Cerebellar nuclear complex (tissue), 1 donor: ENCODE results near the gene RPL35.
"Not testable (repeated sequence)": the region's sequence is repeated elsewhere in the genome, so short reads cannot be mapped to it uniquely, and the experiment has no call there.

ENCODE experiments used
- DNase-seq, 2 experiments: peaks; one replicate each; lab custom pipeline; 2025; lab: John Stamatoyannopoulos, UW

The RPL35 gene

DNA sequence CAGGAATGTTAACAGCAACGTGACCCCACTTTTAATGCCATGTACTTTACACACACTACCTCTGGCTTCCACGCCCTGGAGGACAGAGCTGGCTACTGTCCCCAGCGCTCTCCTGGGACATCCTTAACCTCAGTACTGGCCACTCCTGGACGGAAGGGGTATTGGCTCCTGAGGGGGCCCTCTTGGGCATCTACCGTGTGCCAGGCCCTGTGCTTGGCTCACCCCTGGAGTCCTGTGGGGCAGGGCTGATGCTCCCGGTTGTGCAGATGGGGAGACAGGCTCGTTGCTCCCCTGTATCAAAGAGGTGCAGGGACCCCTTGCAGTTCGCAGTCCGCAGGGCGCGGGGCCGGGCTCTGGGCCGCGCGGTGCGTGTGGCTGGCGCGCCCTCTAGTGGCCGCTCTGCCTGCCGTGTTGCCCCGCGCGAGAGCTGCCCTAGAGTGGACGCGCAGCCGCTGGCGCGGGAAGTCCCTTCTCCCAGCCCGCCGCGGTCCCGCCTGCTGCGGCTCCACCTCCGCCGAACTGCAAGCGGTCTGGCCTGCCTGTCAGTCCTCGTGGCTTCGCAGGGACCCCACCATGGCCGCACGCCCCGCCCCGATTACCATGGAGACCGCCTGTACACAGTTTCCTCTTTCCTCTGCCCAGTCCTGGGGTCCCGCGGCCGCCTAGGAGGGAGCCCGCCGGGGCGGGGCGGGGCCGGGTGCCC, 8.8 kb downstream of the RPL35 start, which contains the start of gene WDR38:
WDR38 (plus strand) TSS at position 632 of the 703 bp plus-strand sequence. CDS start 72 bp downstream, outside the sequence.
- DNase-seq = no peak

DNA sequence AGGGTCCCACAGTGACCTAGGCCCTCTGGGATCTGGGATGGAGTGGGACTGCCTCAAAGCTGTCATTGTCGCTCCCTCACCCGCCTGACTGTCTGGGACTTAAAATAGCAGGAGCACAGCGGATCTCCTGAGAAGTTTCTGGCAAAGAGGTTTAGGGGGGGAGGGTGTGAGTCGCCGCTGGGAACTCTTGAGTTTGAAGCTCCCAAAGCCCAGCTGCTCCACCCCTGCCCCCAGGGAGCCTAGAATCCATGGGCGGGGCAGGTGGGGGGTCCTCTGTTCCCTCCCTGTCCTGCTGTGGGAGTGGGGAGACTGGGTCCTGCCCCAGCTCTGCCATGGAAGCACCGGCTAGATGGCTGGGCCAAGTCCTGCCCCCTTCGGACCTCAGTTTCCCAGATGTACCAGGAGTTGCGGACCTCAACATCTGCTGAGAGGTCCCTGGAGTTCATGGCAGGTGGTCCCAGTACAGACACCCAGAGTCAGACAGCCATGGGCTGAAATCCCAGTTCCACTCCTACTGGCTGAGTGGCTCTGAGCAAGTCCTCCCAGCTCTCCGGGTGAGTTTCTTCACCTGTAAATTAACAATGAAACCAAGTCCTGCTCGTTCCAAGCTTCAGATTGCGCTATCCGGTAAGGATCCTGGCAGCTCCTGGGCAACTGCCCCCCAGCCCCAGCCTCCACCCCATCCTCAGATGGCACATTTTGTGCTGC, 9.5 kb downstream of the RPL35 start:
- no peak for DNase-seq

DNA sequence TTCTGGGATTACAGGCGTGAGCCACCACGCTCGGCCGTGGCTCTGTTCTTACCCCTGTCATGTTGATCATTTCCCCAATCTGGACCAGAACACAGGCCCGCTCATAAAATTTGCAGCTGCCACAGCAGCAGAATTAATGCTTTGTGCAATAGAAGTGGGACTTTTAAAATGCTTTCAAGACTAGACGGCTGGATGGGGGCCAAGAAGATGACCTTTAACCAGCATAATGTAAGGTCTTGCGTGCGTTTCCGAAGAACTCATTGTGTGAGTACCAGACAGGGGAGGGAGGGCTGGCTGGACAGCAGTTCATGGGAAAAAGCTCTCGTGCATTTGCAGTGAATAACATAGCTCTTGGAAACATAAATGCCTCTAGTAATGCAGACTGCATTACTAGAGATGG, 12.0 kb downstream of the RPL35 start:
- no peak for DNase-seq

DNA sequence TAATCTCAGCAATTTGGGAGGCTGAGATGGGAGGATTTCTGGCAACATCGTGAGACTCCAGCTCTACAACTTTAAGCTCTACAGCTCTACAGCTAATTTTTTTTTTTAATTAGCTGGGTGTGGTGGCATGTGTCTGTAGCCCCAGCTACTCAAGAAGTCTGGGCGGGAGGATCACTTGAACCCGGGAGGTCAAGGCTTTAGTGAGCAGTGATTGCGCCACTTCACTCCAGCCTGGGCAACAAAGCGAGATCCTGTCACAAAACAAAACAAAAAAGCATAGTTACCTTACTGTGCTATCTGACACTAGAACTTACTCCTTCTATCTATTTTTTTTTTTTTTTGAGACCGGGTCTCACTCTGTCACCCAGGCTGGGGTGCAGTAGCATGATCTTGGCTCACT, 14.8 kb downstream of the RPL35 start:
- no peak for DNase-seq

DNA sequence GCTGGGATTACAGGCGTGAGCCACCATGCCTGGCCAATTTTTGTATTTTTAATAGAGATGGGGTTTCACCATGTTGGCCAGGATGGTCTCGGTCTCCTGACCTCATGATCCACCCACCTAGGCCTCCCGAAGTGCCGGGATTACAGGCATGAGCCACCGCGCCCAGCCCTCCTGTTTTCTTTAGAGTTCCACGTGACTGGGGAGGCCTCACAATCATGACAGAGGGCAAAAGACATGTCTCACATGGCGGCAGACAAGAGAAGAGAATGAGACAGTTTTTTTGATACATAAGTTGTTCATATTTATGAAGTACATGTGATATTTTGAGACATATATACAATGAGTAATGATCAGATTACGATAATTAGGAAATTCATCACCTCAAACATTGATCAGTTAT, 15.3 kb downstream of the RPL35 start:
- DNase-seq = not testable (repeated sequence)

DNA sequence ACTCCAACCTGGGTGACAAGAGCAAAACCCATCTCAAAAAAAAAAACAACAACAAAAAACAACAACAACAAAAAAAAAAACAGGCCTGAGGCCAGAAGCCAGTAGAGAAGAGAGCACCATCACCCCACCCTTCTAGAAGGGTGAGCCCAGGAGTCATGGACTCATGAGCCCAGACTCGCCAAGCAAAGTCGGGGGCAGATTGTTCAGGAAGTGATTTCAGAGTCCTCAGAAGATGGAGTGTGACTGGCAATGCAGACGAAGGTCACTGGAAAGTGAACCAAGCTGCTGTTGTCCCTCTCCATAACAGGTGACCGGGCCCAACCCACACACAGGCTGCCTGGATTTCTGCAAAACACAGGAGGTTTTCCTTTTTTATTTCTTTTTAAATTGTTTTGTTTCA, 17.5 kb downstream of the RPL35 start:
- DNase-seq = no peak

DNA sequence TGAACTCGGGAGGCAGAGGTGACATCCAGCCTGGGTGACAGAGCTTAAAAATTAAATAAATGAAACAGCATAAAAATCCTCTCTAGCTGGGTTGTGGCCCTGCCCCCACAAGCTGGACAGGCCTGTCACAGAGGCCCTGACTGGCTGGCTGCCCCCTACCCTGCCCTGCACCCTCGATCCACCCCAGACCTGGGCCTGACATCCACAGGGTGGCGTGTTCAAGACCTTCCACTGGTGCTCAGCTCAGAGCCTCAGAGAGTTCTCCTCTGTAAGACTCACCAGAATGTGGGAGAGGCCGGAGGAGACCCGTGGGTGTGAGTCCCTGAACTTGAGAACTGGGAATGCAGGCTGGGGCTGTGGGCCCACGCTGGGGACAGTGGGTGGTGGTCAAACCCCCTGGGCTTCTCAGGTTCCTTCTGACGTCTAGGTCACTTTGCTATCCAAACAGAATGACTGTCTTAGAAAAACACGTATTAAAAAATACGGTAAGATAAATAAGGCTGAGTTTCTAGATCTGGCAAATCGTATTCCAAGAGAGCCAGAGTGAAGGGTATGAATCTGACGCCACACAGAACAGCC, 18.2 kb downstream of the RPL35 start:
- DNase-seq = no peak

DNA sequence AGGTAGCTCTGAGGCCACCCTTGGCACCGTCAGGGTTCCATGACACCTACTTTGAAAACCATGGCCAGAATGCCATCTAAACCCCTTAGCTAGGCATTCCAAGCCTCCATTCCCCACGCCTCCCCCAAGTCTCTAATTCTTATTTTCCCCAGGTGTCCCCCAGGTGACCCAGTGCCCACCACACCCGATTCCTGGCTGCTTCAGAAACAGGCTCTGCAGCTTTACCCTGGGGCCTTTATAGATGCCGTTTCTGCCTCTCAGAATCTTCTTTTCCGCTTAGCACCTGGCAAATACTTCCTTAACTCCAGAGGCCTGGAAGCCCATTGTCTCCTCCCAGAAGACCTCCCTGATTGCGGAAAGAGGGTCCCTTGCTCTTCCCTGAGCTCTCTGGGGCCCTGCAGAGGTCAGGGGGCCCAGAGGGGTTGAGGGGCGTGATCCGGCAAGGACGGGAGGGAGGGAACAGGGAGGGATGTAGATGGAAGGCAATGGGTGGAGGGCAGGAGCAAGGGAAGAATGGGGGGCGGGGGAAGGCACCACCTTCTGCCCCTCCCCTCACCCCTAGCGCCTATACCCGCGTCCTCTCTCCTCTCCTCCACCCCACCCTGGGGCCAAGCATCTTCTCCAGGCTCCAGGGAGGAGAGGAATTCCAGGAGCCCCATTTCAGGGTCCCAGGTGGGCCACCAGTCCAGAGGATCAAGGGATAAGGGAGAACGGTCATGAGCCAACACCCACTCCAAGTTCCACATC, 20.5 kb downstream of the RPL35 start:
- DNase-seq = no peak

DNA sequence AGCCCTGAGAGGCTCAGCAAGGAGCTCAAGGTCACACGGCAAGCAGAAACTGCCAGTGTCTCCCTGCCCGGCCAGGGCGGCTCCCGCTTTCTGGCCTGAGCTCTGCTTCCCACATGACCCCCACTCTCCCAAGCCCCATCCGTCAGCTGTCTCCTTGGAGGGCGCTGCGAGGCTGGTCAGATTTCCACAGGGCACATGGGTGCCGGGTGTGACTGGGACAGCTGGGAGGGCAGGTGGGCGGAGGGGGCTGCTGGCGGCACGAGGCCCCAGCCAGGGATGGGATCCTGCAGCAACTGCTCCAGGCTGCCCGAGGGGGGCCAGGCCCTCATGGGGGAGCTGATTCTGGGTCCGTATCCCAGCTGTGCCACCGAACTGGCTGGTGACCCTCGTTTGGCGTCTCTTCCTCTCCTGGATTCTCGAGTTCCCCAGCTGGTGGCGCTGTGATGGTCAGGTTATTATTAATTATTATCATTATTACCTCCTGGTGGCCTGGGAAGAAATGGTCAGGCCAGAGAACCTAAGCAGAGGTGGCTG, 21.4 kb downstream of the RPL35 start:
- no peak for DNase-seq

DNA sequence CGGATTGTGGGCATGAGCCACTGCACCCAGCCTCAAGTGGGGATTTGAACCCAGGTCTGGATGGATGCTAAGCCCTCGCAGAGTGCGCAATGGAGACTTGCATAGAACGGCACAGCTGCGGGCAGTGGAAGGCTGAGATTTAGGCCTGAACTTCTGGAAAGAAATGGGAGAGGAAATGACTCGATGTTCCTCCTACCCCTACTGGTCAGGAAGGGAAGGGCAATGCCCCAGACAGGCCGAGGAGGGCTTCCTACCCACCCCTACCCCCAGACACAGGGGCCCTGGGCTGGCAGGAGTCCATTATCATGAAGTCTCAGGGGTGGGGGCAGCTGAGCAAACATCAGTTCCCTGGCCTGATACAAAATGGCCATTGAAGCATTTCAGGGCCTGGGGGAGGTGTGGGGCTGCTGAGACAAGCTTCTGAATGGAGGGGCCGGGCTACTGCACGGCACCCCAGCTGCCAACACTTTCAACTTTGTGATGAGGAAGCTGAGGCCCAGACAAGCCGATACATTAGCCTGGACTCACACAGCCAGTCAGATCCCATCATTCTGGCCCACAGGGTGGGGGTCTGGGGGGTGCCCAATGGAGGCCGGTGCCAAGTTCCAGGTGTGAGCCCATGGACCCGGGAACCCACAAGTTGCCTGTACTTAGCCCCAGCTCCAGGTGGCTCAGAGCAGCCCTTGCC, 22.0 kb downstream of the RPL35 start:
- no peak for DNase-seq

DNA sequence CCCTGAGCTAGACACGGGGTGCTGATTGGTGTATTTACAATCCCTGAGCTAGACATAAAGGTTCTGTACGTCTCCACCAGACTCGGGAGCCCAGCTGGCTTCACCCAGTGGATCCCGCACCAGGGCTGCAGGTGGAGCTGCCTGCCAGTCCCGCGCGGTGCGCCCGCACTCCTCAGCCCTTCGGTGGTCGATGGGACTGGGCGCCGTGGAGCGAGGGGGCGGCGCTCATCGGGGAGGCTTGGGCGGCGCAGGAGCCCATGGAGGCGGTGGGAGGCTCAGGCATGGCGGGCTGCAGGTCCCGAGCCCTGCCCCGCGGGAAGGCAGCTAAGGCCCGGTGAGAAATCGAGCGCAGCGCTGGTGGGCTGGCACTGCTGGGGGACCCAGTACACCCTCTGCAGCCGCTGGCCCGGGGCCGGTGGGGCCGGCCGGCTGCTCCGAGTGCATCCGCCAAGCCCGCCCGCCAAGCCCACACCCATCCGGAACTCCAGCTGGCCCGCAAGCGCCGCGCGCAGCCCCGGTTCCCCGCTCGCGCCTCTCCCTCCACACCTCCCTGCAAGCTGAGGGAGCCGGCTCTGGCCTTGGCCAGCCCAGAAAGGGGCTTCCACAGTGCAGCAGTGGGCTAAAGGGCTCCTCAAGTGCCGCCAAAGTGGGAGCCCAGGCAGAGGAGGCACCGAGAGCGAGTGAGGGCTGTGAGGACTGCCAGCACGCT, 23.0 kb downstream of the RPL35 start:
- DNase-seq = not testable (repeated sequence)

DNA sequence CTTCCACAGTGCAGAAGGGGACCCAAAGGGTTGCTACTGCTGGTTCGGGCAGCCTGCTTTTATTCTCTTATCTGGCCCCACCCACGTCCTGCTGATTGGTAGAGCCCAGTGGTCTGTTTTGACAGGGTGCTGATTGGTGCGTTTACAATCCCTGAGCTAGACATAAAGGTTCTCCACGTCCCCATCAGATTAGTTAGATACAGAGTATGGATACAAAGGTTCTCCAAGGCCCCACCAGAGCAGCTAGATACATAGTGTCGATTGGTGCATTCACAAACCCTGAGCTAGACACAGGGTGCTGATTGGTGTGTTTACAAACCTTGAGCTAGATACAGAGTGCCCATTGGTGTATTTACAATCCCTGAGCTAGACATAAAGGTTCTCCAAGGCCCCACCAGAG, 23.6 kb downstream of the RPL35 start:
- DNase-seq = not testable (repeated sequence)

DNA sequence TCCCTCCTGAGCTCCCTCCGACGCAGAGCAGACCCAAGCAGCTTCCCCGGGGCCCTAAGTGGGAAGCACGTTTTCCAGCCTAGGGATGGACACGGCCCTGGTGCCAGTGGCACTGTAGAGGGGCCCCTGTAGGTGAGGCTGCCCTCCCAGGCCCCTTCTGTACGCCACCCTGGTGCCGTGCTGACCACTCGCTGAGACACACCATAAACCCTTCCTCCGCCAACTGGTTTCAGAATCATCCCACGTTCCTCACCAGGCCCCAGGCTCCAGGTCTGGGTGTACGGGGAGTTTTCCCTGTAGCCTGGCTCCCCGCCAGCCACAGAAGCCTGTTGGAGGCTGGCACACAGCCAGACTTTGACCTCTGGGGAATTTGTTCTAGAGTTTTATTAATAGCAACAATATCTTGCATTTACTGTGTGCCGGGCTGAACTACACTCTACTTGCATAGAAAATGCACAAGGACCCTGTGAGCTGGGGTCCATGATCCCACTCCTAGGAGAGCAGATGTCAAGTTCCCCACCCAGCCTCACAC, 26.7 kb downstream of the RPL35 start:
- no peak for DNase-seq

DNA sequence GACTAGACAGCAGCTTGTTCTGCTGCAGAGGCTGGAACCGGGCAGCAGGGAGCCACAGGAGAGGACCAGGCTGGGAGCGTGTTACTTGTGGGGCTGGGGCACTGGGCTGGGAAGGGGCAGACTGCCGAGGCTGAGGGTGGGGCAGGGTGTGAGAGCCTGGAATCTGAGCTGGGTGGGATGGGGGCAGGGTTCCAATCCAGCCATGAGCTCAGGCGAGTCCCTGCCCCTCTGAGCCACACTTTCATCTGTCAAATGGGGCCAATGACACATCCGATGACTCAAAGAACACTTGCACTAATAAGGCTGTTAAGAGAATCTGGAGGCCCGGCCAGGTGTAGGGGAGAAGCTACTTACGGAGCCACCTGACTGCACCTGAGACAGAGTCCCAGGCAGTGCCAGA, 27.2 kb downstream of the RPL35 start:
- DNase-seq = no peak

DNA sequence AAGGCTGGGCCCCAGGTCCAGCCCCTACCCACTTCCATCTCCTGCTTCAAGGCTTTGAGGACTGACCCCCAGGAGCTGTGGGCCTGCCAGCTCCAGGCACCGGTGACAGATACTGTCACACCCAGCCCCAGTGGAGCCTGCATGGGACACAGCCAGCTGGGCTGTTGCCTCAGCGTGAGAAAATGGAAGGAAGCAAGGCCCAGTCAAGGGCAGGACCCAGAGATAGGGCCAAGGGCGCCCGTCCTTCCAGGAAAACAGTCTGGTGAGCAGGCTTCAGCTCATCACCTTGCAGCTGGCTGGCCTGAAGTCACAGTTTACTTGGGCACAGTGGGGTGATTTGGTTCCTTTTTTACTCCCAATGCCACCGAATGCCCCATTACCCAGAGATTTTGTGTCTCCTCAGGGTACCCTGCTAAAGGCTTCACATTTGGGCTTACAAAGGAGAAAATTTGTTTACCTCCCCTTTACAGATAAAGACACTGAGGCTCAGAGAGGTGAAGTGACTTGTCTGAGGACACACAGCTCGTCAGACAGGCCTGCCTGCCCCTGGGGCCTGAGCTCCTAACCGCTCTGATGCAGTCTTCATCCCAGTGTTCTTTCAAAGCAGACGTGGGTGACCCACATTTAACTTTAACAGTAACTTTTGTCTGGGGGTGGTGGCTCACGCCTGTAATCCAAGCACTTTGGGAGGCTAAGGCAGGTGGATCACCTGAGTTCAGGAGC, 30.0 kb downstream of the RPL35 start:
- DNase-seq = no peak

DNA sequence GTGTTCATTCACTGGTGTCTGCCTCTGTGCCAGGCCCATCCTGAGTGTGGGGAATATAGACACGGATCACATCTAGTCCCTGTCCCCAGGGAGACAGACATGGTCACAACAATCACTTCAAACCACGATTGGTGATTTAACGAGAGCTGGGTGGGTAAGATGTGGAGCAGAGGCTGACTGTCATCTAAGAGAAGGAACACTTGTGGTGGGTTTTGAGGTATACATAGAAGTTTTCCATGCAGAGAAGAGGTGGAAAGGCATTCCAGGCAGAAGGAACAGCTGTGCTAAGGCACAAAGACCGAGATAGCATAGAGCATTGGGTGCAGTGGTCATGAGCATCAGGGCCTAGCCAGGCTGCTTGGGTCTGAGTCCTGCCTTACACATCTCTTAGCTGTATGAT, 31.2 kb downstream of the RPL35 start:
- no peak for DNase-seq

DNA sequence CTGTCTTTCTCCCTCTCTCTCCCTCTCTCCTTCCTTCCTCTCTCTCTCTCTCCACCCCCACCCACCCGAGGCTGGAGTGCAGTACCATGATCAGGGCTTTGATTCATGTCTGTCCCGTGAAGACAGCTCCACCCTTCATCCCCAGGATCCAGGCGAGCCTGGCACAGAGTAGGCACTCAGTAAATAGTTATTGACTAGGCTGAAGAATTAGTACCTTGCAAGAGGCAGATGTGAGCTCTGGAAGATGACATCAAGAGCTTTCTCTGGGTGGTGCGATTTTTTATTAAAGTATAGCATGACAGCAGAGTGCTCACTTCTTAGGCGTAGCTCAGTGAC, 32.5 kb downstream of the RPL35 start:
- no peak for DNase-seq

DNA sequence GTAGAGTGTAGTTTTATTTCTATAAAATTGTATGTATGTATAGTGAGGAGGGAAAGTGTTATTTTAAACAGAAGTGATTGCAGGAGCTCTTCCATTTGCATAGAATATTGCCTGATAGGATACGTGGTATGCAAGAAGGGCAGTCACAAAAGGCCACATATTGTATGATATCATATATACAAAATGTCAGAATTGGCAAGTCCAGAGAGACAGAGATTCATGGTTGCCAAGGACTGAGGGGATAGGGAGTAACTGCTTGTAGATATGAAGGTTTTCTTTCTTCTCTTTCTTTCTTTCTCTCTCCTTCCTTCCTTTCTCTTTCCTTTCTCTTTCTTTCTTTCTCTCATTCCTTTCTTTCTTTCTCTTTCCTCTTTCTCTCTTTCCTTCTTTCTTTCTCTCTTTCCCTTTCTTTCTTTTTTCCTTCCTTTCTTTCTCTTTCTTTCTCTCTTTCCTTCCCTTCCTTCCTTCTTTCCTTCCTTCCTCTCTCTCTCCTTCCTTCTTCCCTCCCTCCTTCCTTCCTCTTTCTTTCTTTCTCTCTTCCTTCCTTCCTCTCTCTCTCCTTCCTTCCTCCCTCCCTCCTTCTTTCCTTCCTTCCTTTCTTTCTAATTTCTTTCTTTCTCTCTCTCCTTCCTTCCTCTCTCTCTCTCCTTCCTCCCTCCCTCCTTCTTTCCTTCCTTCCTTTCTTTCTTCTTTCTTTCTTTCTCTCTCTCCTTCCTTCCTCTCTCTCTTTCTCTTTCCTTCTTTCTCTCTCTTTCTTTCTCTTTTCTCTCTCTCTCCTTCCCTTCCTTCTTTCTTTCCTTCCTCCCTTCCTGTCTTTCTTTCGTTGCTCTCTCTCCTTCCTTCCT, 33.0 kb downstream of the RPL35 start:
- DNase-seq = no peak
